Lung (tissue), 12 donors: ENCODE results near the gene MPO. TPM values are rescaled to one million over a fixed set of nuclear protein-coding genes. Genes with fewer than 3 reads are reported as not detected.

ENCODE experiments used
- ATAC-seq: fragments of 200-7000 bp; cut with Tn5 transposase; one replicate; pipeline ENCODE4 v1.9.1; 2020; ENCODE audit warnings: moderate number of reproducible peaks; ENCODE audit not compliant: insufficient read depth, low FRiP score
- DNase-seq, 3 donors: peaks; one replicate each; pipeline ENCODE4 v3.0.0-alpha.2; 2013 to 2017
- H3K27ac ChIP-seq, 2 donors: one replicate each; pipeline ENCODE4 v1.5.1; 2013; ENCODE audit warnings: mild to moderate bottlenecking in 2 of 2, moderate library complexity in 2 of 2, control low read depth in 1 of 2, inconsistent platforms in 1 of 2, low read depth in 1 of 2, low read length in 1 of 2
- H3K27me3 ChIP-seq, 3 donors: one replicate each; pipeline ENCODE4 v1.5.1; 2013; ENCODE audit warnings: low read length in 2 of 3; ENCODE audit not compliant: control insufficient read depth in 3 of 3, insufficient read depth in 3 of 3
- H3K36me3 ChIP-seq, 4 donors: one replicate each; pipeline ENCODE4 v1.5.1; 2013; ENCODE audit warnings: low read length in 4 of 4, mild to moderate bottlenecking in 1 of 4, moderate library complexity in 1 of 4; ENCODE audit not compliant: control insufficient read depth in 4 of 4, insufficient read depth in 4 of 4
- H3K4me1 ChIP-seq, 5 donors: one replicate each; pipeline ENCODE4 v1.5.1; 2013; ENCODE audit warnings: low read length in 5 of 5, mild to moderate bottlenecking in 2 of 5, moderate library complexity in 1 of 5; ENCODE audit not compliant: control insufficient read depth in 5 of 5, insufficient read depth in 5 of 5
- H3K4me3 ChIP-seq: one replicate; pipeline ENCODE4 v1.5.1; 2013; ENCODE audit warnings: mild to moderate bottlenecking, control low read depth, moderate library complexity
- H3K9ac ChIP-seq, 2 donors: one replicate each; pipeline ENCODE4 v1.5.1; 2013; ENCODE audit warnings: low read length in 2 of 2, control low read depth in 1 of 2; ENCODE audit not compliant: insufficient read depth in 1 of 2
- H3K9me3 ChIP-seq, 4 donors: one replicate each; pipeline ENCODE4 v1.5.1; 2013; ENCODE audit warnings: low read length in 3 of 4, mild to moderate bottlenecking in 1 of 4, moderate library complexity in 1 of 4; ENCODE audit not compliant: control insufficient read depth in 4 of 4, insufficient read depth in 3 of 4
- CTCF ChIP-seq: IDR thresholded peaks from 2 replicates; pipeline ENCODE4 v1.5.1; 2012; ENCODE audit warnings: mild to moderate bottlenecking; ENCODE audit errors: control extremely low read depth, extremely low read depth
- WGBS, 2 donors: extraction: QIAGEN DNeasy Blood & Tissue Kit; methylation state at CpG; one replicate each; pipeline ENCODE4 v1.1.7; 2013; 5-methylcytosine and 5-hydroxymethylcytosine counted together
- polyA plus RNA-seq, 2 donors: library from polyadenylated mRNA; stranded (reverse); fragments of 200-250 nt; gene quantifications; one replicate each; pipeline ENCODE4 v1.2.1, GENCODE V29; 2013
- total RNA-seq, 2 donors: library from RNA; depleted of rRNA in 1 of 2; stranded (reverse); fragments of >200 nt in 1 of 2; gene quantifications; one replicate each; pipeline ENCODE4 v1.2.1, GENCODE V29; 2014 to 2021
- donor health status: control.
- donor health status: control.
- donor health status: Bipolar disorder and iron deficiency.
- donor health status: healthy.
- donor health status: DM: yes; HTN: yes; CAD: no.

Gene MPO
- total and polyA plus RNA-seq, 4 donors: 0.79 to 62.0 (median 6.7) TPM

- 72% methylated on average over 9 of the region's 9 CpGs for WGBS, 2 donors
- Histone ChIP-seq H3K4me3 (no peak overlapping the region), H3K9me3 (no peaks in the 10 kb centered on the region), H3K27me3 (no peaks in the 10 kb centered on the region), H3K36me3 (no peaks in the 10 kb centered on the region), H3K27ac (no peak overlapping the region), H3K9ac (no peak overlapping the region), H3K4me1 (peaks cover 0 to 26% (median 6%) of the 10 kb centered on the region in 5 donors)
- ATAC-seq (no peak), DNase-seq (no peak)
- TF ChIP-seq CTCF: no peak
Observed at GRCh38 chr17:58326609-58327362, 46.1 kb upstream of the MPO start.

GRCh38 chr17:58325976-58326468 is 45.3 kb upstream of the MPO start:
- WGBS, 2 donors: 31 to 66% methylated on average over 11 of the region's 11 CpGs
- H3K4me1 ChIP-seq: peaks cover 0 to 26% (median 6%) of the 10 kb centered on the region in 5 donors
- H3K9me3 ChIP-seq: no peaks in the 10 kb centered on the region
- H3K27me3 ChIP-seq: no peaks in the 10 kb centered on the region
- H3K27ac ChIP-seq: no peak overlapping the region
- H3K4me3 ChIP-seq: no peak overlapping the region
- H3K36me3 ChIP-seq: no peaks in the 10 kb centered on the region
- H3K9ac ChIP-seq: no peak overlapping the region
- ATAC-seq (no peak), DNase-seq (no peak)
- TF ChIP-seq CTCF: no peak

- DNase-seq (peak in 2 of 3 donors; percentile 18 to 31), ATAC-seq (no peak)
- no peak for TF ChIP-seq CTCF
- Histone ChIP-seq H3K9me3 (no peaks in the 10 kb centered on the region), H3K27me3 (no peaks in the 10 kb centered on the region), H3K27ac (no peak overlapping the region), H3K9ac (peak overlapping the region in 1 of 2 donors; percentile 47), H3K36me3 (no peaks in the 10 kb centered on the region), H3K4me3 (no peak overlapping the region), H3K4me1 (peaks cover 0 to 26% (median 6%) of the 10 kb centered on the region in 5 donors)
- WGBS, 2 donors: 73 to 75% methylated on average over 11 of the region's 11 CpGs
Observed at GRCh38 chr17:58325289-58325726, 44.6 kb upstream of the MPO start.
